ENCODE results near the gene HLA-DQA1.
A peak's percentile ranks its signal among the peaks of the same experiment; 100 is the strongest.

HLA-DQA1 gene

DNA sequence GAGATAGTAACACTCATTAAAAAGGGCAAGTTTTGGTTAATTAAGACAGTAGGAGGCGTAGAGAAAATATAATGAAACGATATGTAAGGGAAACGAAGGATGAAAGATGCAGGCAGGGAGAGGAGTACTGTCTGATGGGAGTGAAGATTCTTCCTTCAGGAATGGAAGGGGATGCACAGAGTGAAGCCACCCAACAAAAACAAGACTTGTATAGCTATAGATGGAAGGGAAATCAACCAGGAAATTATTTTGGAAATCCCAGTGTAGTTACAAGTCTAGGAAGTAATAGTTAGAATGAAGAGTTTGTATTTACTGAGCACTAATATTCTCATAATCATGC, 27.8 kb upstream of the HLA-DQA1 start:
- no peaks in the 10 kb centered on the region for H3K9me3 Mint-ChIP-seq
- H3K4me1 Mint-ChIP-seq = no peaks in the 10 kb centered on the region
- DNase-seq = no peak
- peaks cover 3% of the 10 kb centered on the region for H3K27me3 Mint-ChIP-seq (ENCODE audit: low read depth, poor library complexity)
- H3K36me3 Mint-ChIP-seq (ENCODE audit: low read depth) = no peaks in the 10 kb centered on the region
- H3K4me3 Mint-ChIP-seq = peak overlapping the region; percentile 31
- no peak overlapping the region for H3K27ac Mint-ChIP-seq
- TF ChIP-seq, protein P1, sequence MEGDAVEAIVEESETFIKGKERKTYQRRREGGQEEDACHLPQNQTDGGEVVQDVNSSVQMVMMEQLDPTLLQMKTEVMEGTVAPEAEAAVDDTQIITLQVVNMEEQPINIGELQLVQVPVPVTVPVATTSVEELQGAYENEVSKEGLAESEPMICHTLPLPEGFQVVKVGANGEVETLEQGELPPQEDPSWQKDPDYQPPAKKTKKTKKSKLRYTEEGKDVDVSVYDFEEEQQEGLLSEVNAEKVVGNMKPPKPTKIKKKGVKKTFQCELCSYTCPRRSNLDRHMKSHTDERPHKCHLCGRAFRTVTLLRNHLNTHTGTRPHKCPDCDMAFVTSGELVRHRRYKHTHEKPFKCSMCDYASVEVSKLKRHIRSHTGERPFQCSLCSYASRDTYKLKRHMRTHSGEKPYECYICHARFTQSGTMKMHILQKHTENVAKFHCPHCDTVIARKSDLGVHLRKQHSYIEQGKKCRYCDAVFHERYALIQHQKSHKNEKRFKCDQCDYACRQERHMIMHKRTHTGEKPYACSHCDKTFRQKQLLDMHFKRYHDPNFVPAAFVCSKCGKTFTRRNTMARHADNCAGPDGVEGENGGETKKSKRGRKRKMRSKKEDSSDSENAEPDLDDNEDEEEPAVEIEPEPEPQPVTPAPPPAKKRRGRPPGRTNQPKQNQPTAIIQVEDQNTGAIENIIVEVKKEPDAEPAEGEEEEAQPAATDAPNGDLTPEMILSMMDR (IDR thresholded peaks at IDR 0.05) = no peak

DNA sequence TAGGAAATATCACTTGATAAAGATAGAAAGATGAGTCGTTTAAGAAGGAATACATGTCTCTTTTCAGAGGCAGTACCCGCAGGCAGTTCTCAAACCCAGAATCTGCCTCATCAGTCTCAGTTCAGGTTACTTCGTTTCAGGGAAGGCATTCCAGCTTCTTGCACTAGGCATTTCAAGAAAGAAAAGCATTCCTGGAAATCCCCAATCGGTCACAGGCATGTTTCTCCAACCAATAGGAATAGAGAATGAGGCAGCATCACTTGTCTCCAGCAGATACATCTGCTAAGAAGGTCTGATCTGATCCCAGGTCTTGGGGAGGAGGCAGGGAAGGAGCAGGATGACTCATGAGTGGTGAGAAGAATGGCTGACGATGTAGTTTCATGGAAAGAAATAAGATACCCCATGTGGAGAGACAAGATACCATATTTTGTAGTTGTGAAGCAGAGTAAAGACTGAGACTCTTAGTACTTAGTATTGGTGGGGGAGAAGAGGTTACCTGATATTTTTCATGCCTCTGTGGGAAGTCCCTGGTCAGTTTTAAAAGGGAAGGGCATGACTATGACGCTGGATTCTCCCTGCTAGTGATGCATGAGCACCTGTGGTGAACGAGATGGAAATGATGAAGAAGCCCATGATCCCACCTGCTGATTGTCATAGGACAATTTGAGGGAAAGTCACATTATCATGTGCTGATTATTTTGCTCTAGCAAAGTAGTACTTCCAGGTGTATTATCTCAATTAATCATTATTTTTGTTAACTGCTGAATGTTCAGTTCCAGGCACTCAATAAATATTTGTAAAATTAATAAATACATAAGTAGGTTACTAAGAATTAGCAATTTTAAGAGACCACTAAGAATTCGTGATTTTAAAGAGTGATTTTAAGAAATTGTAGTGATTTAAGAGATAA, 27.2 kb upstream of the HLA-DQA1 start:
- H3K4me3 Mint-ChIP-seq = no peak overlapping the region
- H3K9me3 Mint-ChIP-seq = no peaks in the 10 kb centered on the region
- peaks cover 5% of the 10 kb centered on the region for H3K27me3 Mint-ChIP-seq (ENCODE audit: low read depth, poor library complexity)
- DNase-seq = peak; percentile 75
- H3K36me3 Mint-ChIP-seq (ENCODE audit: low read depth) = no peaks in the 10 kb centered on the region
- TF ChIP-seq, protein P1 (IDR thresholded peaks at IDR 0.05) = no peak
- H3K27ac Mint-ChIP-seq = no peak overlapping the region
- H3K4me1 Mint-ChIP-seq = no peaks in the 10 kb centered on the region

DNA sequence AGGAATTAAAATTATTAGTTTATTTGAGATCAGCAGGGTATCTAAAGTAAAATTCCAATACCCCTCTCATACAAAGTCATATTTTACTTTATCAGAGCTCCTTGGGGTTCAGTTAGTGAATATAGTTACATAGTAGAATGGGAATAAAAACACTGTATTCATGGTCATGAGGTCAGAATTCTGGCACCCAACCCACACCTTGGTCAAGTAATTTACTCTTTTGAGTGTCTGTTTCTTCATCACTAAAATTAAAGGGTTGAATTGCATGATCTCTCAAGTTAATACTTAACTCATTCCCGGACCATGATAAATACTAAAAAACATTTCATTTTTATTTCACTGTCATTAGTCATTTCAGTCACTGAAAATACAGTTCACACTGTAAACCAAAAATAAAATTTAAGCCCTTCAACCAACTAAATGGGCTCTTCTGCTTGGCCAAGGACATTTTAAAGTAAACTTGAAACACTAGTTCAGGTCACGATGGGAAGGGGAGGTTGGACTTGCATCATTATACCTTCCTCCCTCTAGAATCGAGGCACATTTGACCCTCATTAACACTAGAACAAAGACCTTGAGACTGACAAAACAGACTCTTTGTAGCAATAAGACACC, 26.4 kb upstream of the HLA-DQA1 start:
- Mint-ChIP-seq H3K4me1 (no peaks in the 10 kb centered on the region), H3K9me3 (no peaks in the 10 kb centered on the region), H3K27ac (no peak overlapping the region), H3K4me3 (no peak overlapping the region), H3K27me3 (ENCODE audit: low read depth, poor library complexity) (peaks cover 6% of the 10 kb centered on the region), H3K36me3 (ENCODE audit: low read depth) (no peaks in the 10 kb centered on the region)
- DNase-seq = no peak
- TF ChIP-seq, protein P1 (IDR thresholded peaks at IDR 0.05) = no peak

DNA sequence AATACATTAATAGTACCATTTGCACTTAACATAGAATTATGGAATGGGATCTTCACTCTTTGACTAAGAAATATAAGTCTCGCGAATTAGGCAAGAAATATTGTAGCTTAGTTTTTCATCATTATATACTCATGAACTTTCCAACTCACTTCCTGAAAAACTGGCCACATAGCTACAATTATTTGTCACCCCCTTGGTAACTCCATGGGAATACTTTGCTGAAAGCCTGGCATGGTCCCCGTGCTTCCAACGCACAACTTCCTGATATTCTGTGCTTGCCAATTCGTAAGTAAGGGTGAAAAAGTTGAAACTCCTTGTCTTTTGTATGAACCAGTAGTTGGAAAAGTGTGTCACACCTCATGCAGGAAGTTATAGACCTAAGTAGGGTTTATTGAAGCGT, 23.7 kb upstream of the HLA-DQA1 start:
- Mint-ChIP-seq H3K27me3 (ENCODE audit: low read depth, poor library complexity) (peaks cover 6% of the 10 kb centered on the region), H3K27ac (no peak overlapping the region), H3K36me3 (ENCODE audit: low read depth) (peaks cover 4% of the 10 kb centered on the region), H3K9me3 (peaks cover 19% of the 10 kb centered on the region), H3K4me3 (no peak overlapping the region), H3K4me1 (peaks cover 7% of the 10 kb centered on the region)
- TF ChIP-seq, protein P1 (IDR thresholded peaks at IDR 0.05) = no peak
- no peak for DNase-seq

DNA sequence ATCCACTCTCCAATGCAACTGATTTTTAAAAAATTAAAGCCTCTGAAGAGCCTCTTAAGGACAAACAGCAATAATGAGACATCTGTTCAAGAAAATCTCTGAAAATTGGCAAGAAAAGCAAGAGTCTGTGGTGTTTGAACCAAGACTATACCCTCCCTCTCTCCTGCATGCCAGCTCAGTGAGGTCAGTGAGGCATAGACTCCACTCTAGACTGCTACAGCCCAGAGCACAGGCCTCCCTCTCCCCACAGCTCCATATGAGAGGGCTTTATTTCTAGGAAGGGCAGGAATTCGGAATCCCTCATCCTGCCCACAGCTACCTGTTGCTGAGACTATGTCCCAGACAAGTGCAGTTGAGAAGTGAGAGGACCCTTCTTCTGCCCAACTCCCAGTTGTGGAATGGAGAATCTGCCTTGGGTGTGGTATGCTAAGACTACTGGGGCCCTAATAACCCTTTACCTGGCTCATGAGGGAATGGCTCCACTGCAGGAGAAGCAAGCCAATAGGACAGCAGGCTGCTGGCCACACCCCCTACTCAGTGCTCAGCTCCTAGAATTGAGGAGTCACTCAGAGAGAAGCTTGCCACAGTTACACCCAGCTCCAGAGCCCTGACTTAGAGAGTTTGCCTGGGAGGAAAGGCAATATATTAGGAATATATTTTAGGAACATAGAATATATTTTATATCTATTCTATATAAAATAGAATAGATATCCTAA, 22.7 kb upstream of the HLA-DQA1 start:
- Mint-ChIP-seq H3K36me3 (ENCODE audit: low read depth) (peaks cover 4% of the 10 kb centered on the region), H3K4me1 (peaks cover 7% of the 10 kb centered on the region)

More for the DNA sequence above, 22.7 kb upstream of the HLA-DQA1 start:
- no peak for DNase-seq
- no peak overlapping the region for H3K27ac Mint-ChIP-seq
- no peak overlapping the region for H3K4me3 Mint-ChIP-seq
- peaks cover 6% of the 10 kb centered on the region for H3K27me3 Mint-ChIP-seq (ENCODE audit: low read depth, poor library complexity)
- H3K9me3 Mint-ChIP-seq = peaks cover 23% of the 10 kb centered on the region
- TF ChIP-seq, protein P1 (IDR thresholded peaks at IDR 0.05) = no peak

Data from nephron progenitor cell (in vitro differentiated cells).